ENCODE data around the gene M1AP.
"Not testable (repeated sequence)": the region's sequence is repeated elsewhere in the genome, so short reads cannot be mapped to it uniquely, and the experiment has no call there.

M1AP gene

GRCh38 chr2:74653985-74654882 is 6.1 kb upstream of the M1AP start, which contains the start of gene SEMA4F:
TSS of gene SEMA4F (plus strand) at chr2:74654247. CDS start at chr2:74654377, 130 bp downstream.
- DNase-seq (ENCODE audit: low spot score) (peak; percentile 91), FAIRE-seq (peak; percentile 84)

DNA sequence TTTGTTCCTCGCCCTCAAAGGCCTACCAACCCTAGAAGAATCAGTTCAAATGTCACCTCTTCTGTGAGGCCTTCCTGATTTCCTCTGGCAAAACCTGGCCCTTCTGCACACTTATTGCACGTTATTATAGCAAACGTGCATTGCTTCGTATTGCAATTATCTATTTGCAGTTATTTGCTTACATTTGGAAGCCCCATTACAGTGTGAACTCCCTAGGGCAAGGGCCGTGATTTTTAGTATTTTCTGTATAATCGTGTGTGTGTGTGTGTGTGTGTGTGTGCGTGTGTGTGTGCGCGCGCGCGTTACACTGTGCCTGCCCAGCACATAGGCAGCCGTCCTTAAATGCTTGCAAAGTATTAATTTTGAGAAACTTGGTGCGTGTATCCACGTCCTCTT is 5.5 kb upstream of the M1AP start:
- no peak for DNase-seq (ENCODE audit: low spot score)
- no peak for FAIRE-seq

- DNase-seq (ENCODE audit: low spot score) (no peak), FAIRE-seq (no peak)
Measured at GRCh38 chr2:74646834-74647482, 1.2 kb downstream of the M1AP start.

DNA sequence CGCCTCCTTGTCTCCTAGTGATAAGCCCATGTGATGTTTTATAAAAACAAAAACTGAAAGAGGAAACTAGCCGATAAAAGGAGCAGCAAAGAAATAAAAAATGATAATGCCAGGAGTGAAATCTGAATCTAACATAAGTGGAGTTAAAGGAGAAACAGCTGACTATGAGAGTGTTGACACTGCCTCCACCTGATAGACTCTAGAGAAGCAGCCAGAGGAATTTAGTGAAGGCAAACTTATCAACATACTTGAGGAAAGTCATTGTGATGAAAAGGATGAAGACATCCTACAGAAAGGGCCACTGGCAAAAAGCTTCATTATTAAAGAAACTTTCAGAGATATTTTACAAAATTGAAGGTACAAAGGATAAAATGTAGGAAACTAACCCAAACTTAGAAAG is 1.9 kb downstream of the M1AP start:
- no peak for FAIRE-seq
- DNase-seq (ENCODE audit: low spot score): no peak

- FAIRE-seq: no peak
- DNase-seq (ENCODE audit: low spot score): no peak
Measured at GRCh38 chr2:74645344-74645743, 2.8 kb downstream of the M1AP start.

DNA sequence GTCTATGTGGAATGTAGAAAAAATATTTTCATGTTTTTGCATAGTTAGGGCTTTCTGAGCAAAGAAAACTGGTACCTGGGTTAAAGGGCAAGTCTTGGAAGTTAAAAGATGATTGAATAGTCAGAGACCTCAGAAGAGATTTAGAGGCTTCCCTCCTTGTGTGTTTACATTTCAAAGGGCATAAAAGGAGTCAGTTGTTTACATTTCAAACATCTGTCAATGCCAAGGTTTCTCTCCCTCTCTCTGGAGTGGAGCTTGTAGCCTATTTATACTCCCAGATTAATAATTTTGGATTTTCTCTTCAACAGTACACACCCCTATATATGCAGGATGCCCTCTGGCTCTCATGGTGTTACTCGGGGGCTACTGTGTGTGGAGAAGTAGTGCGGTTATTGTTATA is 8.6 kb downstream of the M1AP start:
- FAIRE-seq: no peak
- DNase-seq (ENCODE audit: low spot score): no peak

- FAIRE-seq (no peak), DNase-seq (ENCODE audit: low spot score) (no peak)
Measured at GRCh38 chr2:74632939-74633312, 15.2 kb downstream of the M1AP start.

- no peak for DNase-seq (ENCODE audit: low spot score)
- FAIRE-seq: peak; percentile 62
Measured at GRCh38 chr2:74632209-74632938, 15.8 kb downstream of the M1AP start.

DNA sequence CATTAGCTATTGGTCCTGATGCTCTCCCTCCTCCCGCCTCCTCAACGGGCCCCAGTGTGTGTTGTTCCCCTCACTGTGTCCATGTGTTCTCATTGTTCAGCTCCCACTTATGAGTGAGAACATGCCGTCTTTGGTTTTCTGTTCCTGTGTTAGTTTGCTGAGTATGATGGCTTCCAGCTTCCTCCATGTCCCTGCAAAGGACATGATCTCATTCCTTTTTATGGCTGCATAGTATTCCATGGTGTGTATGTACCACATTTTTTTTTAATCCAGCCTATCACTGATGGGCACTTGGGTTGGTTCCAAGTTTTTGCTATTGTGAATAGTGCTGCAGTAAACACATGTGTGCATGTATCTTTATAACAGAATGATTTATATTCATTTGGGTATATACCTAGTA is 17.7 kb downstream of the M1AP start:
- FAIRE-seq; DNase-seq (ENCODE audit: low spot score): not testable (repeated sequence)

- FAIRE-seq: no peak
- DNase-seq (ENCODE audit: low spot score): no peak
Measured at GRCh38 chr2:74628538-74629105, 19.5 kb downstream of the M1AP start.

DNA sequence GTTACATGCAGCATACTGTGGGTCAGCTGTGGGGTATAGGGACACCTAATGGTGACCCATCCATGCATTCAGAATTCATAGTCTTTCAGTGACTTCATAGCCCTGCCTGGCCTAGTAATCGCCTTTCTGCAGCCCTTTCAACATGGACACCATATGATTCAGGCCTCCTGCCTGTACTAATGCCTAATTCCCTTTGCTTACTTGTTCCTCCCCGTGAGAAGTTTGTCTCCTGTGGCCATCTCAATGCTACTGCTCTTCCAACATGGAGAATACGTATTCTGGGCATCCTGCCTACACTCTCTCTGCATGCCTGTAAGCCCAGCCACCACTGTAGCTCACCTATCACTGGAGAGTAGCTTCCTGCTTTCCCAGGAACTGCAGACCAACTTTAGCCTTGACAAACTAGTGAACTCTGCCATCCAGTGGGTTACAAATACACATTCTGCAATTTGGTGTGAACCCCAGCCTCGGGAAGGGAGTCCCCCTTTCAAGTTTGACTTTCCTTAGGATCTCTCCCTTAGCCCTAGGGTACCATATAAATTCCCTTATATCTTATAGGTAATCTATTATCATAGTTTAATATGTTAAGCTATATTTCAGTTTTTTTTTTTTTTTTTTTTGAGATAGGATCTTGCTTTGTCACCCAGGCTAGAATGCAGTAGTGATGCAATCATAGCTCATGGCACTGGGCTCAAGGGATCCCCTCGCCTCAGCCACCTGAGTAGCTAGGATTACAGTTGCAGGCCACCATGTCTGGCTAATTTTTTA is 22.3 kb downstream of the M1AP start:
- FAIRE-seq (no peak), DNase-seq (ENCODE audit: low spot score) (no peak)

DNA sequence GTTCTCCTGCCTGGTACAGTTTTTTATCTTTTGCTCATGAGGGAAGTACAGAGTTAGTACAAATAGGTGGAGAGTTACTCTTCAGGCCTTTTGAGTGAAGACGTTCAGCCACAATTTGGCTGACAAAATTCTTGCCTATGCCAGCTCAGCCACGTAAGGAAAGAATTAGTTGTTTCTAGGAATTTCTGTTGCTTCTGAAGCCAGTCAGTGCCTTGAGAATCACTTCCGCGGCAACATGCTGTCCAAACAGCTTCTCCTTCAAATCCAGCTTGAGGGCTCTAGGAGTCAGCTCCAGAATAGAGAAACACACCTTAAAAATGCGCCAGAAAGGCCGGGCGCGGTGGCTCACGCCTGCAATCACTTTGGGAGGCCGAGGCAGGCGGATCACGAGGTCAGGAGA is 27.5 kb downstream of the M1AP start:
- no peak for DNase-seq (ENCODE audit: low spot score)
- no peak for FAIRE-seq

- DNase-seq (ENCODE audit: low spot score) (no peak), FAIRE-seq (no peak)
Measured at GRCh38 chr2:74619651-74620297, 28.4 kb downstream of the M1AP start.

DNA sequence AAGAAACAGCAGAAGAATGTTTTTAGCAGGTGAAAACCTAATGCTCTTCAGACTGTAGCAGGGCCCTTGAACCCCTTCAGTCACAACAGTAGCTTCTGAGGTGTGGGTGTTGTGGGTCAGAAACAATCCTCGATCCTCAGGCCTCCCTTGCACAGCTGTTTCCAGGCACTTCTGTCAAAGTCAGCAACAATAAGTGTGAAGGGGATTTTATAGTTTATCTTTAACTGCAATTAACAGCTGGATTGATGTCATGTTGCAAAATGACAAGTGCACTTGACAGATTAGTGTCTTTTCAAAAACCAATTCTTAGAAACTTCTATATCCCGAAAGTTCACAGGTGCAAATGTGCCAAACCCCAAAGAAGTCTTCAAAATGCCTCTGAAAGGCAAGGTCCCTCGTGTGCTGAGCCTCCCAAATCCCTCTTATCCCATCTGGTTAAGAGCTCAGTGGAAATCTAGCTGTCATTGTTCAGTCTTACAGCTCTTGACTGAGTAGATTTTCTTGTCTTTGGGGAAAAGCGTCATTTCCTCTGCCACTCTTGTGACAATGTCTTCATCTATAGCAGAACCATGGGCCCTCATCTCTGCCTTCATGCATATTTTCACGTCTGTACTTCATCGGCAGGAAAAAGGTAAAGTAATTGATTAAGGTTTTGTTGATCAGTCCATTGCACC is 29.6 kb downstream of the M1AP start:
- no peak for DNase-seq (ENCODE audit: low spot score)
- no peak for FAIRE-seq

- DNase-seq (ENCODE audit: low spot score) (no peak), FAIRE-seq (no peak)
Measured at GRCh38 chr2:74617122-74617521, 31.0 kb downstream of the M1AP start.

DNA sequence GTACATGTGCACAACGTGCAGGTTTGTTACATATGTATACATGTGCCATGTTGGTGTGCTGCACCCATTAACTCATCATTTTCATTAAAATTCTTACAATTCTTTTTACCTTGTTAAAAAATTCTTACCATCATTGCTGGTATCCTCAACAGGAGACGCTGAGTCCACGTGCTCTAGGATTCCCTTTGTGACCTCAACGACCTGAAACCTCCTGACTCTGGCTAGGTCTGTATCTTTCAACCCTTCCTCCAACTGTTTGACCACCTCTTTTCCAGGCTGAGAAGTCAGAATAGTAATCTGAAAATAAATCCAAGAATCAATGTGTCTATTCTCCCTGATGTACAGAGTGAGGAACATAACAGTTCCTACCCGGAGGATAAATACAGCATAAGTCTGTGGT is 41.2 kb downstream of the M1AP start:
- DNase-seq (ENCODE audit: low spot score): no peak
- FAIRE-seq: no peak

DNA sequence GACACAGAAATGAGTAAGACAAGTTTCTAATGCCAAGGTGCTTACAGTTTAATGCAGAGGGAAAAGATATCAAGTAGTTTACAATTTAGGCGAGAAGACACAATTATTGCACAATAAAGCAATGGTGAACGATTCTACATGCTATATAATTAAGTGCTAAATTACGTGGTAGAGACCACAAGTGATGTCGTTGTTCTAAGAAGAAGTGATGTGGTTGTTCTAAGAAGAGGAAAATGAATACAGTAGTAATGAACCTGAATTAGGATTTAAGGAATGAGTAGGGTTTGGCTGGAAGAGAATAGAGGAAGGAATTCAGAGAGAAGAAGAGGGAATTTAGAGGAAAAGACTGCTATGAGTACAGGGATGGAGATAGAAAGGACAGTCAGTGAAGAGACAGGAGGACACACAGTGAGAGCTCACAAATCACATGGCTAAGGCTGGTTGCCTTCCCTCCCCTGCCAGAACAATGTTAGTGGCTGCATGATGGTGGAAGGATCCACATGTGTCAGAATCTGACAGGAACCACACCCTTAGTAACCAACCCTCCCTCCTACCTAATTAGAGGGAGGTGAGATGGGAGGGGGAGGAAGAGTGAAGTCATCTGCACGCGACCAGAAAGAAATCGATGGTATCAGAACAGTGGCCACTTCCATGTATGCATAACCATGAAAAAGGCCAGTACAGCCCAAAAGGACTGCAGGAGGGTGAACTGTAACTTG is 44.7 kb downstream of the M1AP start:
- FAIRE-seq (no peak), DNase-seq (ENCODE audit: low spot score) (no peak)

GRCh38 chr2:74602586-74603281 is 45.4 kb downstream of the M1AP start:
- no peak for FAIRE-seq
- no peak for DNase-seq (ENCODE audit: low spot score)

- FAIRE-seq: no peak
- no peak for DNase-seq (ENCODE audit: low spot score)
Measured at GRCh38 chr2:74599676-74600075, 48.5 kb downstream of the M1AP start.
